ENCODE data around the gene SVIL.
A peak's percentile ranks its signal among the peaks of the same experiment; 100 is the strongest.

The SVIL gene

GRCh38 chr10:29643771-29644501 lies 9.2 kb upstream of the SVIL start:
- no peak overlapping the region for H3K4me3 ChIP-seq (replicated peaks; ENCODE audit: low read depth, low read length)
- DNase-seq (ENCODE audit: low read depth): no peak
- no peak for TF ChIP-seq CTCF (IDR thresholded peaks at IDR 0.05; ENCODE audit: low read length, missing control alignments)

GRCh38 chr10:29642990-29643389 lies 8.2 kb upstream of the SVIL start:
- H3K4me3 ChIP-seq (replicated peaks; ENCODE audit: low read depth, low read length): no peak overlapping the region
- peak; percentile 70 for DNase-seq (ENCODE audit: low read depth)
- no peak for TF ChIP-seq CTCF (IDR thresholded peaks at IDR 0.05; ENCODE audit: low read length, missing control alignments)

- DNase-seq (ENCODE audit: low read depth): no peak
- TF ChIP-seq CTCF (IDR thresholded peaks at IDR 0.05; ENCODE audit: low read length, missing control alignments): no peak
- H3K4me3 ChIP-seq (replicated peaks; ENCODE audit: low read depth, low read length): no peak overlapping the region
Observed at GRCh38 chr10:29637537-29637936, 2.8 kb upstream of the SVIL start.

- DNase-seq (ENCODE audit: low read depth): peak; percentile 89
- no peak overlapping the region for H3K4me3 ChIP-seq (replicated peaks; ENCODE audit: low read depth, low read length)
- no peak for TF ChIP-seq CTCF (IDR thresholded peaks at IDR 0.05; ENCODE audit: low read length, missing control alignments)
Observed at GRCh38 chr10:29636178-29636577, 1.4 kb upstream of the SVIL start.

GRCh38 chr10:29635711-29636144 lies 957 bp upstream of the SVIL start:
- H3K4me3 ChIP-seq (replicated peaks; ENCODE audit: low read depth, low read length): no peak overlapping the region
- TF ChIP-seq CTCF (IDR thresholded peaks at IDR 0.05; ENCODE audit: low read length, missing control alignments): no peak
- peak; percentile 48 for DNase-seq (ENCODE audit: low read depth)

- DNase-seq (ENCODE audit: low read depth): no peak
- peak overlapping the region; percentile 3 for H3K4me3 ChIP-seq (replicated peaks; ENCODE audit: low read depth, low read length)
- no peak for TF ChIP-seq CTCF (IDR thresholded peaks at IDR 0.05; ENCODE audit: low read length, missing control alignments)
Observed at GRCh38 chr10:29634105-29634504, 666 bp downstream of the SVIL start.

GRCh38 chr10:29631049-29631339 lies 3.8 kb downstream of the SVIL start:
- no peak for TF ChIP-seq CTCF (IDR thresholded peaks at IDR 0.05; ENCODE audit: low read length, missing control alignments)
- no peak for DNase-seq (ENCODE audit: low read depth)
- no peak overlapping the region for H3K4me3 ChIP-seq (replicated peaks; ENCODE audit: low read depth, low read length)

All from fibroblast of pulmonary artery (primary cell).